ENCODE data around the gene FGD5.
"Not testable (repeated sequence)": the region's sequence is repeated elsewhere in the genome, so short reads cannot be mapped to it uniquely, and the experiment has no call there.

The FGD5 gene

DNA sequence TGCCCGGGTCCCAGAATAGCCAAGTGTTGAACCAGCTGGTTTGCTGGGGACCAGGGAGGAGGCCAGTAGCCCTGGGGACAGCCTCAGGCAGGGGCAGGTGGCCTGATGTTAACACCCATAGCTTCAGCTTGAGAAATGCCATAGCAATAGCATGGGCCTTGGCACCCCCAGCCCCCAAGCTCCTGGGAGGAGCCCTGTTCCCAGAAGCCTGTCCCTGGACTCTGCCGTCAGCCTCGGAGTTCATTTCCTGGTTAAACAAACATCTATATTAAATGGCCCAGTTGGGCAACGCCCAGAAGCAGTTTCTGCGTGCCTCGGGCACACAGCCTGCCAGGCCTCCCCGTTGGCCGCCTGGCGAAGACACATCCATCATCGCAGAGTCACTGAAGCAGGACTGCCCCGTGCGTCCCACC is 58.2 kb downstream of the FGD5 start:
- DNase-seq (ENCODE audit: low spot score) = no peak

DNA sequence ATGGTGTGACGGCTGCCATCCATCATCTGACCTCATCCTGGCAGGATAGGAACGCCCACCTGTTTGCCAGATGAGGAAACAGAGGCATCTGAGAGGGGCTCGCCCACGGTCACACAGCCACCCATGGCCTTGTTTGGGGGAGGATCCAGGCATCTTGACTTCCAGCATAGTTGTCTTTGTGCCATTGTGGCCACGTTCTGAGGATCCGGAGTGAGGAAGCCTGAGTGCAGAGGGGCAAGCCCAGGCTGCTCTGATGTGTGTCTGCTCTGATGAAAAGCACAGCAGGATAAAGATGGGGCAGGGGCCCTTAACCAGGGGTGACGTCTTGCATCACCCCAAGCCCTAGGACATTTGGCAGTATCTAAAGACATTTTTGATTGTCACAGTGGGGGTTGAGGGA is 58.7 kb downstream of the FGD5 start:
- no peak for DNase-seq (ENCODE audit: low spot score)

DNA sequence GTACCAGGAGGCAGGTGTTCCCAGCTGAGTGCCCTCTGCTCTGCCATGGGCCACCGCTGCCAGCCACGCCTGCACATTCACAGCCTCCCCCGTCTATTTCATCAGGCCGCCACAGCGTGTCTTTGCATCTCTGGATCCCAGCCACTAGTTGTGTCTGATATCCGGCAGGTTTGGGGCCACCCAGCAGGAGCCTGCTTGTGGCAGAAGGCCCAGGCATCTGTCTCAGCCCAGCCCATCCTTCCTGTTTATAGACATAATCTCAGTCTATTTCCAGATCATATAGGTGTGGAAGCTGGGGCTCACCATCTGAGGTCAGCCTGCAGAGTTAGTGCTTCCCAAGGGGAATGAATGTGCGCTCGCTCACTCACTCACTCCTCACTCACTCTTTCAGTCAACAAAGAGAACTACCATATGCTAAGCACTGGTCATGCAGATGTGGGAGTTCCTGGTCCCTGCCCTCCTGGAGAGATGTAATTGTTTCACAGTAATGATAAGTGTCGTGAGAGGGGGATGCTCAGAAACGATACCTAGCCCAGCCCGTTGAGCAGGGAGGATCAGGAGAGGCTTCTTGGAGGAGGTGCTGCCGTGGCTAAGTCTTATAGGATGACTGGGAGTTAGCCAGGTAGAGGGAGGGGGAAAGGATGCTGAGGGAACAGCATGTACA is 60.6 kb downstream of the FGD5 start:
- no peak for DNase-seq (ENCODE audit: low spot score)

DNA sequence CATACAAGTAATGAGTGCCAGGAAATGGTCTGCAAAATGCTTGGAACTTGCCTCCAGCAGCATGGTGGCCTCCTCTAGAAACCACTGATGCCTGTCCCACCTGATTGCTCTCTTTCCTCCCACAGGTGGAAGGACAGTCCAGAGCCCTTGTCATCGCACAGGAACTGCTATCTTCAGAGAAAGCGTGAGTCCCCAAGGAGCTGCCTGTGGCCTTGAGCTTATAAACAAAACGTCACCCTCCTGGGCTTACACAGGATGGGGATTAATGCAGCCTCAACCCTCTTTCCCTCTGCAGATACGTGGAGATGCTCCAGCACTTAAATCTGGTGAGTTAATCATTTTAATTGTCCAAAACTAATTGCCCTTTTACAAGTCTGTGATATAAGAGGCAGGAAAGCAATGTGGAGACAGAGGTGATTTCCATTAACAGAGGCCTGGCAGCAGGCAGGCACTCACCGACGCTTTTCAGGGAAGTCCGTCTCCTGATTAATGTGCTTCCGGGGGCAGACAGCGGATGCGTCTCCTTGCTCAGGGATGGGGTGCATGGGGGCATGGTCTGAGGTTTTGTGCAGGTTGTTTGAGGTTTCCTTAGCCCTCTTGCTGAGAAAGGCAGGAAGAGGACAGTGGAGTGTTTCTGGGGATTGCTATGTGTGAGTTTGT is 61.8 kb downstream of the FGD5 start:
- DNase-seq (ENCODE audit: low spot score) = no peak

DNA sequence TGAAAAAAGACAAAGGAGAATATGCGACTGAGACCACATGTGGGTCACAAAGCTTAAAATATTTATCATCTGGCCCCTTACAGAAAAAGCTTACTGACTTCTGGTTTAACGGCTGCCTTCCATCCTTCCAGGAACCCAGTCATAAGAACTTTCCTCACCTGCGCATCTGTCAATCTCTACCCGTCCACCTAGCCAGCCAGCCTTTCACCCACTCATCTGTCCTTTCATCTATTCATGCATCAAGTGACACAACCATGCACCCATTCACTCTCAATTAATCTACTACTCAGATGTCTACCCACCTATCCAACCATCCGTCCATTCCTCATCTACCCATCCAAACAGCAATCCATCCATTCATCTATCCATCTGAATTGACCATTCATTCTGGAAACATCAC is 64.5 kb downstream of the FGD5 start:
- DNase-seq (ENCODE audit: low spot score) = no peak

DNA sequence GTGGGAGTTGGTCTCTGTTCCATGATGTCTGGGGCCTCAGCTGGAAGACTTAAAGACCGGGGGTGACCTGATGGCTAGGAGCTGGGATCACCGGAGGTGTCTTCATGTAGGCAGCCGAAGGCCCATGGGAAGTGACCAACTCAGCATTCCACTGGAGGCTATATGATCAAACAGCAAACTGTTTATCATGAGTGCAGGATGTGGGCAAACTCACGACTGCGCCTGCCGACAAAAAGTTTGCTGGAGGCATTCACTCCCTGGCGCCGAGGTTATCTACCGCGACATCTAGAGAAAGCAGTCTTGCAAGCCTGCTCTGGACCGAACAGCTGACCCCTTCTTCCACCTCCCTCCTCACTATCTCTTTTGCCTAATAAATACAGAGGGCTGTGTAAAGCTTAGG is 65.9 kb downstream of the FGD5 start:
- no peak for DNase-seq (ENCODE audit: low spot score)

DNA sequence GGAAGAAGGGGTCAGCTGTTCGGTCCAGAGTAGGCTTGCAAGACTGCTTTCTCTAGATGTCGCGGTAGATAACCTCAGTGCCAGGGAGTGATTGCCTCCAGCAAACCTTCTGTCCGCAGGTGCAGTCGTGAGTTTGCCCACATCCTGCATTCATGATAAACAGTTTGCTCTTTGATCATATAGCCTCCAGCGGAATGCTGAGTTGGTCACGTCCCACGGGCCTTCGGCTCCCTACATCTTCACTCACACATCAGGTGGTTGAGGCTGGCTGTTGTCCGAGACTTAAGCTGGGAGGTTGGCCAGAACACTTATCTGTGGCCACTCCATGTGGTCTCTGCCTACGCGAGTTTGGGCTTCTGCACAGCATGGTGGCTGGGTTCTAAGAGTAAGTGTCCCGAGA is 66.5 kb downstream of the FGD5 start:
- no peak for DNase-seq (ENCODE audit: low spot score)

DNA sequence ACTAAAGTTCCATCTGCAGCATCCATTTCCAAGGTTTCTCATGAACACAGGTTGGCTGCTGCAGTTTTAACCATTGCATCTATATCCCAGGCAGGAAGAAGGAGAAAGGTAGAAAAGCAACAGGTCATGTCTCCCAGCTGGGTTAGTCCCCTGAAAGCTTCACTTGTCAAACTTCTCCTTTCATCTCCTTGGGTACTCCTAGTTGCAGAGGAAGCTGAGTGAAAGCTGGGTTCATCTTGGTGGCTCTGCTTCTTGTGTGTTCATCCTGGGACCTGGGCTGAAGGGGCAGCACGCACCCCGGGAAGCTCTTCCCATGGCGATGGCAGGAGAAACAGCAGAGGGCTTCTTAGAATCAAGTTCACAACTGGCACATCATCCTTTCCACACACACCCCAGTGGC is 67.3 kb downstream of the FGD5 start:
- DNase-seq (ENCODE audit: low spot score) = no peak

DNA sequence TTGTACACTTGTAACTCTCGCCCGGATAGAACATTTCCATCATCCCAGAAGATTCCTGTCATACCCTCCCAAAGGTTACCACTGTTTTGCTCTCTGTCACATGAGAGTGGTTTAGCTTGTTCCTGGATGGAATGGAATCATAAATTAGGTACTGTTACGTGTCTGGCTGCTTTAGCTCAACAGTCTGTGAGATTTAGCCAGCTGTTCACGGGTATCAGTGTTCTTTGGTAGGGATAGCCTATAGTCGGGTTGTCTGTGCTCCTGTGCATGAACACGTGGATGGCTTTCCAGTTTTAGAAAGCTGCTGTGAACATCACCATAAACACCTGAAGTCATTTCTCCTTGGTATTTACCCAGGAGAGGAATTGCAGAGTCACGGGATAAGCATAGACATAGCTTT is 70.4 kb downstream of the FGD5 start:
- no peak for DNase-seq (ENCODE audit: low spot score)

DNA sequence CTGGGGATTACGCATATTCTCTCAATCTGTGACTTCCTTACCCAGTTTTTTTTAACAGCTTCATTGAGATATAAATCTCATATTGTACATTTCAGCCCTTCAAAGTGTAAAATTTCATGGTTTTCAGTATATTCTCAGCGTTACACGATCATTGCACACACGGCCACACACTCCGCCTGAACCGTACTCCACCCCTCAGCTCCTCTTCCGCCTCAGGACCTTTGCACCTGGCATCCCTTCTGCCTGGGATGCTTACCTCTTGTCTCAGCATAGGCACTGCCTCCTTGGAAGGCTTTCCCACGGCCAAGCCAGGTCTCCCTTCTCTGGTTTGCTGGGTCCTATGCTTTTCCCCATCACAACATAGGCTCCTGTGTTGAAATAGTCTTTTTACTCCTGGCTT is 71.2 kb downstream of the FGD5 start:
- no peak for DNase-seq (ENCODE audit: low spot score)

DNA sequence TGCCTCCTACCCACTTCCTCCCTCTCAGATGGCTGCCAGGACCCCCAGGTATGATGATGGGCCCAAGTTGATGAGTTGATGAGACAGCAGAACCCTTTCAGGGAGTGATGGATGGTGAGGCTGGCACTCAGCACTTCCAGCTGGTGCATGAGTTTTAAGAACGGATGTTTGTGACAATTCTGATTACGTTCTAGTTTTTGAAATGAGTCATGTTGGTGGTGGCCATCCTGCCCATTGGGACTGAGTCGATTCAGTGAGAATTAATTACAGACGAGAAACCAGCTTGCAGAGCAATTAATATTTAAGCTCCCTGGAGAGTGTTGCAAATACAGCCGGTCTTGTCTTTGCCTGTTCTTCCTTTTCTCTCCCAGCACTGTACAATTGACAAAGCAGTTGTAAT is 71.7 kb downstream of the FGD5 start:
- no peak for DNase-seq (ENCODE audit: low spot score)

DNA sequence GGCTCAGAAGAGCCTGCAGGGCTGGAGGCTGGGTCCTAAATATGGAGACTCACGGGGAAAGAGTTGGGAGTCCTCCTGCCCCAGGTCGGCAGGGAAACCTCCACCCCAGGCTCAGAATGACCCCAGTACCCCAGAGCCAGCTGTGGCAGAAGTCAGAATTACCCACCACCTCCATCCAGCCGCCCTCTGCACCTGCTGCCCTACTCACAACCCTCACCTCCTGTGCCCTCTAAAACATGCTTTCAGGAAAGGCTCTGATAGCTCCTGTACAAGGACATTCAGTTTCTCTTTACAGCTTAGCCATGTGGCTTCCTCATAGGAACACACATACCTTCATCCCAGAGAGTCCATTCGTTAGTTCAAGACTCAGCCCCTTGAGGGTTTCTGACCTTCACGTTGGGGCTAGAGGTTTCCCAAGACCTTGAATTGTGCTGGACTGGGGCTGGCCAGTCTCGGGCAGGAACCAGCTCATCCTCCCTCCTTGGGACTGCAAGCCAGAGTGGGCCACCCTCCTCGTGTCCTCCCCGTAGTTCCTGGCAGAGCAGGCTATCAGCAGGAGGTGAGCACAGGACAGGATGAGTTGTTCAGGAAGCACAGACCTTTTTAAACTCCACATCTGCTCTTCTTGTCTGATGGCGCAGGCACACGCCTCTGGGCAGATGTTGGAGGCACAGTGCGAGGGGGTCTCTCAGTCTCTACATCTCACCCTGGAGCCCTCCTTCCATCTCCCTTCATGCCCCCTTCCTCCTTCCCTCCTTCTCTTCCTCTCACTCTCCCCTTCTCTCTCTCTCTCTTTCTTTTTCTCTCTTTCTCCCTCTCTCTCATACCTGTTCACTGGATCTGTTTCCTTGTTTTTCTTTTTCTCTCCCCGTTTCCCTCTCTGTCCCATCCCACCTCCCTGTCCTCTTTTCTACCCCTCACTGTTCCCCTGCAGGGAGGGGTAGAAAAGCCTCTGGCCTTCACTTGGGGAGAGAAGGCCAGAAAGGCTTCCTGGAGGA is 72.7 kb downstream of the FGD5 start:
- DNase-seq (ENCODE audit: low spot score) = no peak

DNA sequence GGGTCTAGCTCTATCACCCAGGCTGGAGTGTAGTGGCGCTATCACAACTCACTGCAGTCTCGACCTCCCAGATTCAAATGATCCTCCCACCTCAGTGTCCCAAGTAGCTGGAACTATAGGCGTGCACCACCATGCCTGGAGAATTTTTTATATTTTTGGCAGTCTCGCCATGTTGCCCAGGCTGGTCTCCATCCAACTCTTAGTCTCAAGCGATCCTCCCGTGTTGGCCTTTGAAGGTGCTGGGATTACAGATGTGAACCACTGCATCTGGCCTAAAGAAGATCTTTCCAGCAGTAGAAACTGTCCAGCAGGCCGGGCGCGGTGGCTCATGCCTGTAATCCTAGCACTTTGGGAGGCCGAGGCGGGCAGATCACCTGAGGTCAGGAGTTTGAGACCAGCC is 73.5 kb downstream of the FGD5 start:
- DNase-seq (ENCODE audit: low spot score) = no peak

DNA sequence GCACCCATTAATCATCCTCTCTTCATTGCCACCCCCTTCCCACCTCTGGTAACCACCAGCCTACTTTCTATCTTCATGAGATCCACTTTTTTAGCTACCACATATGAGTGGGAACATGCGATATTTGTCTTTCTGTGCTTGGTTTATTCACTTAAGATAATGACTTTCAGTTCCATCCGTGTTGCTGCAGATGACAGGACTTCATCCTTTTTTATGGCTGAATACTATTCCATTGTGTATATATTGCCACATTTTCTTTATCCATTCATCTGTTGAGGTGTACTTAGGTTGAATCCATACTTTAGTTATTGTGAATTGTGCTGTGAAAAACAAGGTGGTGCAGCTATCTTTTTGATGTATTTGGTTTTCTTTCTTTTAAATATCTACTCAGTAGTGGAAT is 75.3 kb downstream of the FGD5 start:
- DNase-seq (ENCODE audit: low spot score) = no peak

DNA sequence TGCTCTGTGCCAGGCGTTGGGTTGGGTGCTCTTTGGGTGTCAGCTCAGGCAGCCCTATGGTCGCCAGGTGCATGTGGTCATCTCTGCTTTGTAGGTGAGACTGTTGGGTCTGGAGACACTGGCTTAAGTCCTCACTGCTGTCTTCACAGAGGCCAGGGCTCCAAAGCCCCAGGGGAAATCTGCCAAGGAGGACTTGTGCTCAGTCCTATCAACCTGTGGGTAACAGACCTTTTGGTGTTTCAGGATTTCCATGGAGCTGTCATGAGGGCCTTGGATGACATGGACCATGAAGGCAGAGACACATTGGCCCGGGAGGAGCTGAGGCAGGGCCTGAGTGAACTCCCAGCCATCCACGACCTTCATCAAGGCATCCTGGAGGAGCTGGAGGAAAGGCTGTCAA is 78.5 kb downstream of the FGD5 start:
- no peak for DNase-seq (ENCODE audit: low spot score)

DNA sequence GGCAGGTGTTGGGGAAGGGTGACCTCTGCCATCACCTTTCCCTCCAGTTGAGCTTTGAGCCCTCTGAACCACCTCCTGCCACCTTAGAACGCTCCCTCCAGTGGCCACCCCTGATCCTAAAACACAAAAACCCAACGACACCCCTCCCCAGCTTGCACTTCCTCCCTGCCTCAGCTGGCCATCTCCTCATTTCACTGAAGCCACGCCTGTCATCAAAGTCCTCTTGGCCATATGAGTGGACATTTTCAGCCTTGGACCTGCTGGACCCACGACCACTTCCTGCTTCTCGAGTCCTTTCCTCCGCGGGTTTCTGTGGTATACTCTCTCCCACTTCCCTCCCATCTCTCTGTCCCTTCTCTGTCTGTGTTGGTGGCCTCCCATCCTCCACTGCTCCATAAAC is 80.2 kb downstream of the FGD5 start:
- DNase-seq (ENCODE audit: low spot score) = no peak

DNA sequence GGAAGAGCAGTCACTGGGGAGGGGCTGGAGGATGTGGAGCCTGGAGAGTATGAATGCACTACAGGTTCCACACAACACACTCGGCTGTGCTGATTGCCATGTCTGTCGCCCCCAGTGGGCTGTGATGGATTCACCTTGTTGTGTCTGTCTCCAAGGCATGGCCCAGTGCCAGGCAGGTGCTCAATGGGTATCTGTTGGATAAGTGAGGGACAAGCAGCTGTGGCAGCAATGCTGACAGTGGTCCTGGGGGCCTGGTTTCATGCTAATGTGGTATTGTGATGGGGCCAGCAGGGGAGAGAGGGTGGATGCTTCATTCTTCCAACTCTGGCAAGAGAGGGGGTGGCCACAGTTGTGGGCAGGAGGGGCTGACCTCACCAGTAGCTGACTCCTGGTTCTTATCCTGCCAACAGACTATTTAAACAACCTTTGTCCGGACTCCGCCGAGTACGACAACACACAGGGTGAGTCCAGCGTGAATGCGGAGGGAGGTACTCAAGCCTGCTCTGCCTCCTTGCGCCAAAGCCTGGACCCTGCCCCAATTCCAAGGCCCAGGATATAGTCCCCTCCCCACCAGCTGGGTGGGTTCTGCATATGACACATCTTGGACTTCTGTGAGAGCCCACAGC is 81.3 kb downstream of the FGD5 start:
- peak; percentile 59 for DNase-seq (ENCODE audit: low spot score)

DNA sequence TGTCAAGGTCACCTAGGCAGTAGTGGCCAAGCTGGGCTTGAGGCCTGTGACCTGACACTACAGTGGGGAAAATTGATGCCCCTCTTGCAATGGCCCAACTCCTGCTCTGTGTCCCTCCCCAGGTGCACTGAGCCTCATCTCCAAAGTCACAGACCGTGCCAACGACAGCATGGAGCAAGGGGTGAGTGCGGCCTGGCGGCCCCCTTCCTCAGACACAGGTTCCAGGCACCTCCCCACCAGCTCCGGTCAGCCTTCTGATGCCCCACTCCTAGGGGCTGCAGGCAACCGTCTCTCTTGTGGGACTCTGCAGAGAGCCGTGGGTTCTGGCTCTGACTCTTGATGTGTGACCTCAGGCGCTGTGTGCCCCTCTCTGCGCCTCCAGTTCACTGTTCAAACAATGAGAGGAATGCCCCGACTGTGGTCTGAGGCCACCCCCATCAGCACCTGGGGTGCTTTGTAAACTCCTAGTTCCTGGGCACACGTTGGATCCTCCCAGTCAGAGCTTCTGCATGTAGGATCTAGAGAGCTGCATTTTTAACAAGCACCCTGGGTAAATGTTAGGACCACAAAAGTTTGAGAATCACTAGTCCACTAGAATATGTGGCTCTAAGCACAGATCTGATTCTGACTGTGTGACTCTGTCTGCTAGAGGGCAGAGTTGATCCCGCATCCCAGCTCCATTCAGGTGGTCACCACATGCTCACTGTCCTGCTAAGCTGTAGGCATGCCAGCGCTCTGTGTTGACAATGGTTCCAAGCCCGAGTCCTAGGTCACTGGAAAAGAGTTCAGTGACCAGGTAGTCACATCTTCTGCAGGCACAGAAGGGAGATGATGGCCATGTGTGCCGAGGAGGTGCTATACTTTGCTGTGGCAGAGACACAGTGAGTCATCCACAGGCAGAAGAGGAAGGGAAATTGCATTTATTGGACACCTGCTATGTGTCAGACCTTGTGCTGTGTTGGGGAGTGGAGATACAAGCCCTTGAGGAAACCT is 82.4 kb downstream of the FGD5 start:
- DNase-seq (ENCODE audit: low spot score) = no peak

DNA sequence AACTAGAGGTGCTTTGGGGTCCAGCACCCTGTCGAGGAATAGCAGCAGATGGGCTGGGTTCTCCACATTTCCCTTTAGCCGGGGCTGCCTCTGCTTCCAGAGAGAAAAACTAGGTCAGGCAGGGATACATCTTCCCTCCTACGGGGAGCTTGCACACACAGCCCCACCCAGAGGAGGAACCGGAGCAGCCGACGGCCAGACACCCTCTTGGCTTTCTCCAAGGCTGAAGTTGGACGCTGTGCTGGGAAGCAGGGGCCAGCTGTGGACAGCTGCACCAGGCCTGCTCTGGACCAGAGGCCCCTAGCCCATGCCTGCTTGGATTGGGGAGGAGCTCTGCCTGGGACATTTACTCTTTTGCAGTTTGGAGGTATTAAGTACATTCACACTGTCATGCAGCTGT is 84.0 kb downstream of the FGD5 start:
- DNase-seq (ENCODE audit: low spot score) = no peak

DNA sequence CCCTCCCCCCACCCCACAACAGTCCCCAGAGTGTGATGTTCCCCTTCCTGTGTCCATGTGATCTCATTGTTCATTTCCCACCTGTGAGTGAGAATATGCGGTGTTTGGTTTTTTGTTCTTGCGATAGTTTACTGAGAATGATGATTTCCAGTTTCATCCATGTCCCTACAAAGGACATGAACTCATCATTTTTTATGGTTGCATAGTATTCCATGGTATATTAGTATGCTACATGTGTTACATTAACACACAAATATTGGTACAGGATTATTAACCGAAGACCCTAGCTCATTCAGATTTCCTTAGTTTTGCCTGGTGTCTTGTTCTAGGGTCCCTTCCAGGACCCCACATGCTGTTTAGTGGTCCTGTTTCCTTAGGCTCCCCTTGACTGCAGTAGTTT is 84.7 kb downstream of the FGD5 start:
- not testable (repeated sequence) for DNase-seq (ENCODE audit: low spot score)

DNA sequence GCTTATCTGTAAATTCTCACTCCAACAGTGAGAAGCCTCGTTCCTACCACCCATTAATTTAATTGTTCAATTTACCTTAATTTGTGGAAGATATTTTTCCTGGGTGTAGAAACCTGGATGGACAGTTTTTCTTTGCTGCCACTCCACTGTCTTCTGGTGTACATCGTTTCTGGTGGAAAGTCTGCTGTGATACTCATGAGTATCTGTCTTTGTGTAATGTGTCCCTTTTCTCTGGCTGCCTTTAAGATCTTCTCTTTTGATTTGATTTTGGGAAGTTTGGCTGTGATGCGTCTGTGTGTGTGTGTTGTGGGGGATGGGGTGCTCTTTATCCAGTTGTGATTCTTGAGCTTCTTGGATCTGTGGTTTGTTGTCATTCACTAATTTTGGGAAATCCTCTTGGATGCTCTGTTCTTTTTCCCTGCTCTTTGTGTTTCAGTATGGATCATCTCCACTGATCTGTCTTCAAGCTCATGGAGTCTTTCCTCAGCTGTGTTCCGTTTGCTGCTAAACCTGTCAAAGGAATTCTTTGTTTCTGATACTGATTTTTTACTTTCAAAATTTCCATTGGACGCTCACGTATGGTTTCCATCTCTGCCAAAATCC is 86.4 kb downstream of the FGD5 start:
- no peak for DNase-seq (ENCODE audit: low spot score)

Data from HuH-7.5 (cell line).